Islet precursor cell (in vitro differentiated cells): ENCODE data around the gene CLDN11.

Experiments used
- DNase-seq: peaks from one replicate; pipeline ENCODE4 v3.0.0-alpha.2; 2018

The CLDN11 gene

DNA sequence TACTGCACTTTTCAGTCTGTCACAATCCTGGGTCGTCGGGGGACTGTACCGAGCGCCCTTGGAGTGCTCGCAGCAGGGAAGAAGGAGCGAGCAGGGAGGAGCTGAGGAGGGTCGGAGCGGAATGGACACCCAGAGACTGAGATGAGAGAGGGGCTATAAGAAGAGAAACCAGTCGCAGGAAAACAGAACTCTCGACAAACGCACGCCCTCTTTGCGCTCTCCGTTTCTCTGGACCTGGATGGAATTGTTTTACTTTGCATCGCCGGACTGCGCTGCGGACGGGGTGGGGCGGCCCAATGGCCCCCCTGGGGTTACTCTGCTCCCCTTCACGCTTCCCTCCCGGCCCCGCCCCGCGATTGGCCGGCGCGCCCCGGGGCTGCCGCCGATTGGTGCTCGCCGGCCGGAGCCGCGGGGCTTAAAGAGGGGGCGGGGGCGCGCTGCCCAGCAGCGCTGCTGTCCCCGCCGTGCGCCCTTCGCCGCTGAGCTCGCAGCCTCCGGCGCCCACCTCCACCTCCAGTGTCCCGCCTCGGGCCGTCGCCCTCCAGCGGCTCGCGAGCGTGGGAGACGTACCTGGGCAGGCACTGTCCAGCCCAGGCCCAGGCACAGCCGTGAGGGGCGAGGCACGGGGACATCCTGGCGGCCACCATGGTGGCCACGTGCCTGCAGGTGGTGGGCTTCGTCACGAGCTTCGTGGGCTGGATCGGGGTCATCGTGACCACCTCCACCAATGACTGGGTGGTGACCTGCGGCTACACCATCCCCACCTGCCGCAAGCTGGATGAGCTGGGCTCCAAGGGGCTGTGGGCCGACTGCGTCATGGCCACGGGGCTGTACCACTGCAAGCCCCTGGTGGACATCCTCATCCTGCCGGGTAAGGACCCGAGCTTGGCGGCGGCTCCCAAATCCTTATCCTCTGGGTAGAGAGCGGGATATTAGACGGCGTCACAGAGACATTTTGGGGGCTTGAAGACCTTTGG lies at the start of gene CLDN11:
CLDN11 (plus strand) TSS at position 447 of the 977 bp plus-strand sequence; CDS start at position 646, 199 bp downstream.
- peak; percentile 58 for DNase-seq

DNA sequence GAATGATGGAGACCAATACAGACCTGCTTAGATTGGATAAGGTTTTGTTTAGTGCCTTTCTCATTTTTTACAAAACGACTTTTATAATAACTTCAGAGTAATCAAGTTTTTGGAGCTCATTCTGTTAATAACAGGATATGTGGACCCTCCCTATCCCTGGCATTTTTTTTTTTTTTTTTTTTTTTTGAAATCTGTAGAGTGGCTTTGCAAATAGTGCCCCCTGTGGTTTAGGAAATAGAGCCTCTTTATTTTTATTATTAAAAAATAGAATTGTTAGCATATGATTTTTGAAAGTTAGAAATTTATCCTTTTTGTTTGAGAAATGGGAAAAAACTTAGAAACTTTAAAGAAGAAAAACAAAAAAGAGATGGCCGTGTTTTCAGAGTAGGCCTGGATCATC lies 49.7 kb upstream of the CLDN11 start:
- no peak for DNase-seq

DNA sequence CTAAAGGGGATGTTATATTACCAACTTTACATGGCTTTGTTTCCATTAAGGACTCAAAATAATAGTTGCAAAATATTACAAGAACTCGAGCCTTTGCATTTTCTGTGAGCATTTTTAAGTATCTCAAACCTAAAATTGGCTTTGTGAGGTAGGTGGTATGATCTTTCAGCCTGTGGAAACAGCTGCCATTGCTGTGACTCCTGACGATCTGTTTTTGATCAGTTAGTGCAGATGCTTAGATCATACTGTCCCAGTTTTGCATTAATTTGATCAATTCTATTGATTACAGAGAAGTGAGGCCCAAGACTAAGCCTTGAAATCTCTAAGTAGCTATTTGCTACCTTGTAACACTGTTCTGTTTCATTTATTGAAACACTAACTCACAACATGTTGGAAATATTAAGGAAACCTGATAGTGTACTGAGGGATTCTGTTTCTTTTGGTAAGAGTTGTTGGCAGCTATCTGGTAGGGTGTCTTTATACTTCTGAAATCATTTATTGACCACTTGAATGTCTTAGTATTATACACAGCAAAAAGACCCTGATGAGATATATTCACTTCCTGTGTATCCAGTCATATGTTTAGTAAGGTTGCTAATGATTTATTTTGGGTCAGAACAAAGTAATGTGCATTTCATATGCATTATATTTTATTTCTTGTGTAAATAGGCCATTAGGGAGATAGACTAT lies 46.3 kb upstream of the CLDN11 start:
- DNase-seq = no peak

DNA sequence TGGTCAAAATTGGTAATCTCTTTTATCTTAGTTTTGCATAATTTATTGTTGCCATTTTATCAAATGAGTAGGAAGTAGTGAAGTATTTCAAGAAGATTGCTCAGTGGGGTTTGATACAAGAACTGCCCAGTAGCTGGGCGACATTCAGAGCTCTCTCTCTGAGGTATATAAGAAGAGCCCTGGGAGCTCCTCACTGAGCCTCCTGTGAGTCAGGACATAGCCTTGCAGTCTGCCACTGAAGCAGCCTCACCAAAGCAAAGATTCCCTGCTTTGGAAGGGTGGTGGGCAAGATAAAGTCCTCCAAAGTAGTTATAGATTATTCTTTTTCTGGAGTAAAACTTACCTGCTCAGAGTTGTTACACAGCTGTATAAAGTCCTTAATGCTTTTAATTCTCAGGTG lies 35.1 kb upstream of the CLDN11 start:
- DNase-seq = no peak

DNA sequence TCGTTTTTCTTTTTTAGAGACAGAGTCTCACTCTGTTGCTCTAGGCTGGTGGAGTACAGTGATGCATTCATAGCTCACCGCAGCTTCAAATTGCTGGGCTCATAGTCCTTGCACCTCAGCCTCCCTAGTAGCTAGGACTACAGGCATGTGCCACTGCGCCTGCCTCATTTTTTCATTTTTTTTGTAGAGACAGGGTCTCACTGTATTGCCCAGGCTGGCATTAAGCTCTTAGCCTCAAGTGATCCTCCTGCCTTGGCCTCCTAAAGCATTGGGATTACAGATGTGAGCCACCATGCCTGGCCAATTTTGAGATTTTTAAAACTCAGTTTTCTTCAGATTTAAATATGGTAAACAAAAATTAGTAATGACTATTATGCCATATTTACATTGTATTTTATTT lies 32.2 kb upstream of the CLDN11 start:
- no peak for DNase-seq

DNA sequence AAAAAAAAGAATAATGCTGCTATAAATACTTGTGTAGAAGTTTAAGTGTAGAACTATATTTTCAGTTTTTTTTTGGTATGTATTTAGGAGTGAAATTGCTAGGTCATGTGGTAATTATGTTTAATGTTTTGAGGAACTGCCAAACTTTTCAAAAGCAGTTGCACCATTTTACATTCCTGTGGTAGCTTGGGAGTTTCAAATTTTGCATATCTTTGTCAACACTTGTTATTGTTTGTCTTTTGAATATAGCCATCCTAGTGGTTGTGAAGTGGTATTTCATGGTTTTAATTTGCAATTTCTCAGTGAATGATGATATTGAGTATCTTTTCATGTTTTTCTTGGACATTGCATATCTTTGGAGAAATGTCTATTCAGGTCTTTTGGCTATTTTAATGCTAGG lies 30.7 kb upstream of the CLDN11 start:
- DNase-seq = no peak

DNA sequence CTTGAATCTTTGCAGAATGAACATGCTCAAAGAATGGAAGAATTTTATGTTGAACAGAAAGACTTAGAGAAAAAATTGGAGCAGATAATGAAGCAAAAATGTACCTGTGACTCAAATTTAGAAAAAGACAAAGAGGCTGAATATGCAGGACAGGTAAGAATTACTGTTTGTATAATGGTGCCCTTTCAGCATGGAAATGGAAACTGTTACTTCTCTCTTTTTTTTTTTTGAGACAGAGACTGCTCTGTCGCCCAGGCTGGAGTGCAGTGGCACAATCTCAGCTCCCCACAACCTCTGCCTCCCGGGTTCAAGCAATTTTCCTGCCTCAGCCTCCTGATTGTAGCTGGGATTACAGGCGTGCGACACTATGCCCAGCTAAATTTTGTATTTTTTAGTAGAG lies 27.6 kb upstream of the CLDN11 start:
- DNase-seq = no peak

DNA sequence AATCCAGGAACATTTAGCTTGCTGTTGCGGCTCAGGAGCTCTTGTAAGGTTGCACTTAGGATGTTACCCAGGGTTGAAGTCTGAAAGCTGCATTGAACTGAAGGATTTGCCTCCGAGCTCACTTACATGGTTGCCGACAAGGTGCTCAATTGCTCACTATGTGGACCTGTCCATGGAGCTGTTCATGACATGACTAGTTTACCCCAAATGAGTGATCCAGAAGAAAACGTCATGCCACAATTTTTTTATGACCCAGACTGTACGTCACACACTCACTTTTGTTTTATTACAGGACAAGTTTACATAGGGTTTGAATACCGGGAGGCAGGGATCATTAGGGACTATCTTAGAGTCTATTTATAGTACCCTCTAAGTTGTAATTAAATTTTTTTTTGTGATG lies 21.0 kb upstream of the CLDN11 start:
- DNase-seq = no peak

DNA sequence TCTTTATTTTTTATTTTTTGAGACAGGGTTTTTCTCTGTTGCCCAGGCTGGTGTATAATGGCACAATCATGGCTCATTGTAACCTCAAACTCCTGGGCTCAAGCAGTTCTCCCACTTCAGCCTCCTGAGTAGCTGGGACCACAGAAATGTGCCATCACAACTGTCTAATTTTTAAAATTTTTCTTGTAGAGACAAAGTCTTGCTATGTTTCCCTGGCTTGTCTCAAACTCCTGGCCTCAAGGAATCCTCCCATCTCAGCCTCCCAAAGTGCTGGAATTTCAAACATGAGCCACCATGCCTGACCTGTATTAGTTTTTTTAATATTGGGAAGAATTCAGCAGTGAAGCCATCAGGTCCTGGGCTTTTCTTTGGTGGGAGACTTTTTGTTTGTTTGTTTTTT lies 13.6 kb upstream of the CLDN11 start:
- DNase-seq = no peak

DNA sequence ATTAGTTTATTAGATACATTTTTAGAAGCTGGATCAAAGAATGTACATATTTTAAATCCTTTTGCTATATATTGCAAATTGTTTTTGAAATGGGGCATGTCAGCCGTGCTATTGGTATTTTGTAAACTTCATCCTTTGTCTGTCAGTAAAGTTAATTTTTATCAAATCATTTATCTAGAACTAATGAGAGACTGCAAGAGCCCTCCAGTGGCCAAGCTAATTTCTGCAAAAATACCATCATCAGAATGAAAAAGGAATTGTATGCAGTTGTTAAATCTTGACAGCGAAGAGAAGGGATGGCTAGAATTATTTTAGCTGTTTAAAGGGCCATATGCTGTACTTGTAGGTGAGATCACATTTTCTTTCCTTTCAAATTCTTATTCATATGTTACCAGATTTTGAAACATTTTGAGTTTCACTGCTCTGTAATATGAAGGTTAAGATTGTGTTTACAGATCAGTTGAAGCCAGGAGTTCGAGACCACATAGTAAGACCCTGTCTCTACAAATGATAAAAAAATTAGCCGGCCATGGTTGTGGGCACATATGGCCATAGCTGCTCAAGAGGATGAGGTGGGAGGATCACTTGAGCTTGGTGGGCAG lies 8.1 kb upstream of the CLDN11 start:
- DNase-seq = no peak

DNA sequence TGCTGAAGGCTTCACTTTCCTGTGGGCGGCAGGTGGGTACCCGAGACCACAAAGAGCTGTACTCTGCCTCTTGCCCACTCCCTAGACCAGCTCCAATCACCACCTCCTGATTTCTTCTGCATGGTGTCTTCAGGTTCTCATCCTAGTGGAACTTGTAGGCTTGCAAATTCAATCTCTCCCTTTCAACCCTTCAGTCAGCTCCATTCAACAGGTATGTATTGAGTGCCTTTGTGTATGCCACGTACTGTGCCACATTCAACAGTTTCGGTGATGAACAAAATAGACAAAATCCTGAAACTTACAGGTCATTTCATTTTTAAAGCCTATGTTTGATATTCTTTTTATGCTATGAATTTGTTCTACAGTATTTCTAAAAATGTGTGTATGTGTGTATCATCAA lies 5.4 kb upstream of the CLDN11 start:
- no peak for DNase-seq

DNA sequence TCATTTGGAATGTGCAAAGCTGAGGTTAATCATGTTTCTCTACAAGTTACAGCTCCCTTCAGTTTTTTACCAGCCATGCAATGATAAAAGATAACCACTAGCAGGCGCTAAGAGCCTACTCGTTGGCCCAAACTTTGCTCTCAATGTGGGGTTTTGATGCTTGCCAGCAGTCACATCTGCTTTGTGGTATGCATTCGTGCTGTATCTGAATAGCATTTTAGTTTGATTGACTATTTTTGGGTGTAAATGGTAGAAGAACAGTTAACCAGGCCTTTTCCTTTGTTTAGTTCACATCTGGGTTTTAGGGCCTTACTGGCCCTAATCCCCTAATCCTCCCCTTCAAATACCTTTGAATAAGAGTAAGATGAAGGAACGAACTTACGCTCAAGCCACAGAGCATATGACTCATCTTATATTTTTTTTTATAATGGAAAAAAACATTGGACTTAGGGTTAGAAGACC lies 4.4 kb upstream of the CLDN11 start:
- no peak for DNase-seq

DNA sequence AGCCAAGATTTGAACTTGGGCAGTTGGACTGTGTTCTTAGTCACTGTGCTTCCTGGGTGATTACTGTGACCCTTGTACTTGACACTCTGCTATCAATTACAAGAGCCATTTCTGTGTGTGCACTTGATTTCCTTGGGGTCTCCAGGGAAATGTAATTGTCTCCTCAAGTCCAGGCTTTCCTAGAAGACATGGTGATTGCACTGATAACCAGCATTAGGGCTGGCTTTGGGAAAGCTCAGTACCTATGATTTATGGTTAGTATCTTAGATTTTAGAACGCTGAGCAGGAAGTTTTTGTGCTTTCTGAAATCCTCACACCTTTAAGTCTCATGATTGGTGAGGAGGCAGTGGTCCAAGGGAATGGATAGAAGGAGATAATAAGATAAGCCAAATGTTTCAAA lies 1.6 kb upstream of the CLDN11 start:
- DNase-seq = no peak

DNA sequence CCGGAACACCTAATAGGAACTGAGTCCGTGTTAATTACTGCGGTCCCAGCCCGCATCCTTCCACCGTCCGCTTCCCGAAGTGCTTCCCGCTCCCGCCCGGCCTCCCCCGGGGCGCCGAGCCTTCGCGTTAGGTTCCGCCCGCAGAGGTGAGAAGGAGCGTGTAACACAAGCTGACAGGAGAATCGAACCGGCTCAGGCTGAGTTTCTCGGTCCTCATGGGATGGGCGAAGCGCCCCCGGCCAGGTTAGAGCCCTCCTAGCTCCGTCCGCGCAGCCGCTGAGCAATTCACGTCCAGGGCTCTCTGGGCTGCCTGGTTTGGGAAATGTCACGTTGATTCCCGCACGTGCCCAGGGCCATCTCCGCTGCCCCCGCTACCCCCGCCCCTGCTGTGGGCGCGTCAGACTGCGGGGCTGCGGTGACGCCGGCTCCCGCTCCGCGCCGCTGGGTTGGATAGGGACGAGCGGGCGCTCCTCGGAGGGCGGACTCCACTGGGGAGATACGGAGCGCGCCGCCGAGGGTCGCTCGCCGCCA lies 954 bp downstream of the CLDN11 start:
- DNase-seq = peak; percentile 71

DNA sequence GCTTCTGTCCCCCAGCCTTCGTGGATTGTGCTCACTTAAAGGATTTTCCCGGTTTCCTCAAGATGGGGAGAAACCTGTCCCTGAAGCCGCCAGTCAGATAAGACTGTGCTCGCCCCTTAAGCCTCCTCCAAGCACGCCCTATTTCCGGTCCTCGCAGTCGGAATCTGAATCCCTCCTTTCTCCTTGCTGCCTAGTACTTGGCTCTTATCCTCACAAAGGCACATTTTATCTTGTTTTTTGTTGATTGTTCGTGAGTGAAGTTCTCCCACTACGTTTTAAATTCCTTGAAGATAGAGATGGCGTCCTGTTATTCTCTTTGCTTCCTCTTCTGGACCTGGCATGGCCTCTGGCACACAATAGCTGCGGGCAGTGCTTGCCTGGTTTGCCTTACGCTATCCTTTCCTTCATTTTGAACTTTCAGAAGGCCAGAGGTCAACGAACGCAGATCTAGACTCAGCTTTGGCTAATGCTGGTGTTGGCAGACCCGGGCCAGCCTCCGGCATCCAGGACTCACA lies 1.7 kb downstream of the CLDN11 start:
- DNase-seq = no peak

DNA sequence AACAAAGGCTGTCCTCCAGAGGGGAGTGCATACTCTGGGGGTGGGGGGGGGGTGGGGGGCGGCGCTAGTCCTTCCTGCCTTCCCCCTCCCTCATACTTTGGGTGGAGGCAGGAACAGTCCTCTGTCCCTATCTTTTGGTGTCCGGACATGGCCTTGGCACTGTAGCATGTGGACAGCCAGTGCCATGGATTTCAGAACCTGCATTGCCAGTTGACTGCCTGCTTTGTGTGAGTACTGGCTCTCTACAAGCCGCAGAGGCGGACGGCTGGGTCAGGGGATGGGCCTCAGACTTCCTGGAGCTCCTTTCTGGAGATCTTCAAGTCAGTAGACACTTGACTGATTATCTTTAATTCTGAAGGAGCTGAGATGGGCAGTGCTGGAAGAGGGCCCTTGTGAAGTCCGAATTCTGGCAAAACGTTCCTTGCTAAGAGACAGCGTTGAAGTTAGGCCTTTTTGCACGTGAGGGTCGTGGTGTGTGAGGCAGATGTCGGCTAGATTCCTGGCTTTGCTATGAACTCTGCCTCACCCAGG lies 2.5 kb downstream of the CLDN11 start:
- peak; percentile 61 for DNase-seq

DNA sequence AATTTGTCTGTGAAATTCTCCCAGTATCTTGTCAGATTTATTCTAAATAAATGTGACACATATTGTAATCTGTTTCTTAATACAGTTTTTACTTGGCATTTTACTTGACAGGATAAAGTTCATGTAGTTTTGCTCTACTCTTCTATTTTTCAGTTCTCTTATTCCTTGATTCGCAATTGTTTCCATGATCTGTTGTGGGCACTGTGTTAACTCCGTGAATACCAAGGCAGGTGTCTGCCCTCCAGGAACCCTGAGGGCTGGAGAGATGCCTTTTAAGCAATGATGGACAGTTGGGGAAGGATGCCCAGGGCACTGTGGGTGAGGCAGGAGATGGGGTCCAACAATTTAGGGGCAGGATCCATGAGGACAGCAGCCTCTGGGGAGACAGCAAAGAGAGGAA lies 3.1 kb downstream of the CLDN11 start:
- DNase-seq = no peak

DNA sequence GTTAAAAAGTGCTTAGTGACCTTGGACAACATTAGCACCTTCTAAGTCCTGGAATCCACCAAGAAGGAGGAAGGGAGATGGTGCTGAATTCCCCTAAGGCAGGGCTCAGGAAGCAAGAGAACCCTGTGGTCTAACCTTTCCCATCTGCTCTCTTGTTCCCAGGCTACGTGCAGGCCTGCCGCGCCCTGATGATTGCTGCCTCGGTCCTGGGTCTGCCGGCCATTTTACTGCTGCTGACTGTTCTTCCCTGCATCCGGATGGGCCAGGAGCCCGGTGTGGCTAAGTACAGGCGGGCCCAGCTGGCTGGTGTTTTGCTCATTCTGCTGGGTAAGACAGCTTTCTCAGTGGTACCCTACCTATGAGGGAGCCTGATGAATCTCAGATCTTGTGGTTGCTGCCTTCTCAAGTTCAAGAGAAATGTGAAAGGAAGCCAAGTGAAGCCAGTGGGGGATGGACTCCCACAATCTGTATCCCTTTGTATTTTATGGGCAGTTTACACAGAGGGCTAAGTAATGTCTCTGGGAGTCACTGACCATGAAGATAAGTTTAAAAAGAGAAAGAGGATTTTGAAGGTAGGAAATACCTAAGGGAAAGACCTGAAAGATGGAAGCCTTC lies 4.4 kb downstream of the CLDN11 start:
- DNase-seq = no peak

DNA sequence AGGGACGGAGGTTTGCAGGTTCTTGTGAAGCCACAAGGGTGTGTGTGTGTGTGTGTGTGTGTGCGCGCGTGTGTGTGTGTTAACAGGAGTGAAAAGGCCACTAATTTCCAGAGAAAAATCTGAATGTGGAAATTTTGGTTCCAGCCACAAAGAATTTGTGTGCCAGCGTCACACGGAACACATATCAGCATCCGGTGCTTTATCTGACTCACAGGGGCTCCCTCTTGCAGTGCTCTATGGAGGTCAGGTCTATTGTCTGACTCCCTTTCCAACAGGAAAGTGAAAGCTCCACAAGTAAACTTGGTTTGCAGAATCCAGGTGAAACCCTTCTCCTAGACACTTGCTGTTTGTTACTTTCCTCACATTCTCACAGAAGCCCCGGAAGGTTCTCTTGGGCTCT lies 6.2 kb downstream of the CLDN11 start:
- no peak for DNase-seq

DNA sequence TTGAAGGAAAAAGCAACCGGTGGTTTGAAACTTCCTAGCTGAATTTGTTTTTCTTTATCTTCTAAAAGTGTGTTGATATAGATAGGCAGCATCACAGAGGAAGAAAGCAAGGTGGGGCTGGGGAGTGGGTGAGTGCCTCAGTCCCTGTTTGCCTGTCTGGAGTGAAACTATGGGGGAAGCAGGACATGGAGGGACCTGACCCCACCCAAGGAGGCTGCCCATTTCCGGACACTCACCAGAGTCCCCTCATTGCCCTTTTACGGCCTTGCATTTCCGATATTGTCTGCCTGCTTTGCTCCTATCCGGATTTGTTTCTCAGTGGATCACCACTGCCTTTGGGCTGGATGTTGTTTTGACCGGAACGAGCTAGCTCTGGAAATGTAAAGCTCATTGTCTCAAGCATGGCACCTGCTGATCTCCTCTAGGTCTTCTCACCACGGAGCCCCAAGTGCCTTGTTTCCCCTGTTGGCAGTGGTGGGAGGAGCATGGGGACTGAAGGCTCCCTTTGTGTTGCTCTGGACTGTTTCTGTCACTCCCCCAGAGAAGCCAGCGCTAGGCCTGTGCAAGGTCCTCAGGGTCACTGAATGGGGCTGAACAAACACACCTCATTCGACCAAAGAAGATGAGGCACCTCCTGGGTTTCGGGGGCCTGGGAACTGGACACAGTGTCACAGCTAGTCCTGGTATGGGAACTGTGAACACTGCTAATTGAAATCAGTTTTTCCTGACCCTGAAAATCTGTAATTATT lies 7.0 kb downstream of the CLDN11 start:
- DNase-seq = peak; percentile 55

DNA sequence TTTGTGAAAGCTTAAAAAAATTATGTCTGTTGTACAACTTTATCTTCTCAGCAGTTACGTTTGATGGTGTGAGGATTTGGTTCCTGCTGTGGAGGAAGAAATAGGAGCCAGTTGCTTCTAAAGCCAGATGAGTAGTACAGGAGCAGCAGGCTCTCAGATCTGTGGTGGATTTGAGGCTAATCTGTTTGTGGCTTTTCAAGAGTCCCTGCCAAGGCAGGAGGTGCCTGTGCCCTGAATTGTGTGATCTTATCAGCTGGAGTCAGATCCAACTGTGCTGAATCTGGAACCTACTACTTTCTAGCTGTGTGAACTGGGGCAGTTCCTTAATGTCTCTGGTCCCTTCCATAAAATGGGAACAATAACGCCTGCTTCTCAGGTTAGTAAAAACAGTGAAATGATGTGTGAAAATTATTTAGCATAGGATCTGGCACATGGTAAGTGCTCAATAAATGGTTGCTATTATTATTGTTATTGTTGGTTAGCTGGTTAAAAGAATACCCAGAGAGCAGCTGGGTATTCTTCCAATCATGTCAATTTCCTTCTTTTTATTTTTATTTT lies 7.7 kb downstream of the CLDN11 start:
- DNase-seq = no peak
